HG02678 (cell line): ENCODE measurements around the gene PPP2R3C.
"Not testable (repeated sequence)": the region's sequence is repeated elsewhere in the genome, so short reads cannot be mapped to it uniquely, and the experiment has no call there.

Experiments used
- ATAC-seq: cut with Tn5 transposase; IDR thresholded peaks from one replicate; pipeline ENCODE4 v1.9.1; 2021; ENCODE audit warnings: mild to moderate bottlenecking, moderate library complexity; ENCODE audit not compliant: unreplicated experiment

PPP2R3C gene

GRCh38 chr14:35133542-35134328 is 11.9 kb upstream of the PPP2R3C start:
- ATAC-seq, result no peak

DNA sequence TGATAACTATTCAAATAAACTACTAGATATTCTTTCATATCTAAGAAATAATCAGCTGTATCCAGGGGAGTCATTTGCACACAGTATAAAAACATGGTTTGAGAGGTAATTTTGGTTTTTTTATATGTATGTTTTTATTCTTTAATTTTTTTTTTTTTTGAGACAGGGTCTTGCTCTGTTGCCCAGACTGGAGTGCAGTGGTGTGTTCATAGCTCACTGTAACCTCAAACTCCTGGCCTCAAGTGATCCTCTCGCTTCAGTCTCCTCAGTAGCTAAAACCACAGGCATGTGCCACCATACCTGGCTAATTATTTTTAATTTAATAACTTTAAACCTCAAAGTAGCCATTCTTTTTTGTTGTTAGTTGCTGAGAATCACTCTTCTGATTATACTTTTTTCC is 2.3 kb upstream of the PPP2R3C start:
- ATAC-seq, result no peak

- ATAC-seq, result no peak
These were observed 1.6 kb upstream of the PPP2R3C start for GRCh38 chr14:35123388-35123703.

GRCh38 chr14:35122696-35123387 is 1.1 kb upstream of the PPP2R3C start:
- peak; percentile 4 for ATAC-seq

DNA sequence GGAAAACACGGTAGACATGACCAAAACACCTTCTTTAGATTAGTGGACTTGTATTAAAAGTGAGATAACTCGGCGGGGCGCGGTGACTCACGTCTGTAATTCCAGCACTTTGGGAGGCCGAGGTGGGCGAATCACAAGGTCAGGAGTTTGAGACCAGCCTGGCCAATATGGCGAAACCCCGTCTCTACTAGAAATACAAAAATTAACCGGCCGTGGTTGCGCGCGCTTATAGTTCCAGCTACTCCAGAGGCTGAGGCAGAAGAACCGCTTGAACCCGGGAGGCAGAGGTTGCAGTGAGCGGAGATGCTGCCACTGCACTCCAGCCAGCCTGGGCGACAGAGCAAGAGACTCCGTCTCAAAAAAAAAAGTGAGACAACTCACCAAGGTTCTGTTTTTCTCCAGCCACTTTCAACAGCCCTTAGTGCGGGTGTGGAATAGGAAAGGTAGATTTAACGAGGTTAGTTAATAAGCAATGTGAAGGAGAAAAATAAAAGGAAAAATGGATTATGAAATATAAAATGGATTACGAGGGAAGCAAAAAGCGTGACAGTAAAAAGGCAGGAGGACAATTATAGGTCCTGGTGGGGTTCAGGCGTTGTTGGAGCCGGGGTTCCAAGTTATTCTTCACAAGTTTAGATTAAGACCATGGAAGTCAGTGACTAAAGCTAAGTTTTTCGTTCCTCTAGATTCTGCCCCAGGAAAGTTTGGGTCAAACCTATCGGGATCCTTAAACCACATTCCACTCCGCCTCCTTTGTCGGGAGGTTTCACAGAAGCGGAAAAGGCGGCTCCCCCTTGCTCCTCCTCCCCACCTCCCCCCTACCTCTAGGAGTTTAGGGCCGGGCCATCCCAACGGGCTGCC is 534 bp downstream of the PPP2R3C start:
- ATAC-seq, result no peak

- no peak for ATAC-seq
These were observed 4.7 kb downstream of the PPP2R3C start for GRCh38 chr14:35117112-35117511.

DNA sequence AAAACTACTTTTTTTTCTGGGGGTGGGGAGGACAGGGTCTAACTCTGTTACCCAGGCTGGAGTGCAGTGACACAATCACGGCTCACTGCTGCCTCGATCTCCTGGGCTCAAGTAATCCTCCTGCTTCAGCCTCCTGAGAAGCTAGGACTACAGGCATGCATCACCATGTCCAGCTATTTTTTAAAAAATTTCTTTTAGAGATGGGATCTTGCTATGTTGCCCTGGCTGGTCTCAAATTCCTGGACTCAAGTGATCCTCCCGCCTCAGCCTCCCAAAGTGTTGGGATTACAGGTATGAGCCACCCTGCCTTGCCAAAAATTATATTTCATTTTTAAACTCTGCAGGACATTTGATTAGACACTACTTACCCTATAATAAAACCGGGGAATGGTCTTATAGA is 5.5 kb downstream of the PPP2R3C start:
- ATAC-seq, result no peak

GRCh38 chr14:35114036-35114435 is 7.8 kb downstream of the PPP2R3C start:
- ATAC-seq, result no peak

DNA sequence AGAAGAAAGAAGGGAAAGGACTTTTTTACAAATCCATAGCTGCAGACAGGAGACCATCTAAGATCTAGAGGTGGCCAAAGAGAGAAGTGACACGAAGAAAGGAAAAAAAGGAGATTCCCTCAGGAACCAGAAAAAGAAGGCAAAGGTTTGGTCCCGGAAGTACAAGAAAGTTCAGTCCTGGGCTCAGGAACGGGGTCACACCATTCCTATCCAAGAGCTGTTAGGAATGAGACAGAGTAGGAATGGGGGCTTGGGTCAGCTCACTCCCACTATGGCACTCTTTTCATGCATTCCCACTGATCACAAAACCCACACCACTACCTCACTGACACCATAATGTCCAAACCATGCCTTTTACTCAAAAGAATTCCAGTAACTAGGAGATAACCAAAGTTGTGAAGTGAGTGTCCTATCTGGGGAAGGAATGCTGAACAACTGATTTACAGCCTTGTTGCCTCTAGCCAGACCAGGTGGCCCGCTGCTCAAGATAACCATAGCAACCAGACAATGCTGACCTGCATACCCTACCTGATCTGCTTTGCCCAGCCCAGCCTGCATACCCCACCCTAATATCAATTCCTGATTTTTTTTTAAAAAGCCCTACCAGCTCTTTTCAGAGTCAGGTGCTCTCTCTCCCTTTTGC is 8.4 kb downstream of the PPP2R3C start:
- ATAC-seq, result no peak

DNA sequence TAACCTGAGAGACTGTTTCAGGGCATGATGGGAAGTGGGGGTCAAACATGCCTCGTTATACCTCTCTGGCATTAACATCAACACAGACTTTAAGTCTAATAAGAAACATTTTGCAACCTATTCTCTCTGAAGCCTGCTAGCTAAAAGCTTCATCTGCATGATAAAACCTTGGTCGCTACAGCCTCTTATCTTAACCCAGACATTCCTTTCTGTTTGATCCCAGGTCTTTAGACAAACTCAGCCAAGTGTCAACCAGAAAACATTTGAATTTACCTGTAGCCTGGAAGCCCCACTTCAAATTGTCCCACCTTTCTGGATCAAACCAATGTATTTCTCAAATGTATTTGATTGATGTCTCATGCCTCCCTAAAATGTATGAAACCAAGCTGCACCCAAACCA is 9.1 kb downstream of the PPP2R3C start:
- ATAC-seq, result no peak

GRCh38 chr14:35107866-35108265 is 13.9 kb downstream of the PPP2R3C start:
- no peak for ATAC-seq

GRCh38 chr14:35094645-35095044 is 27.1 kb downstream of the PPP2R3C start:
- ATAC-seq, result not testable (repeated sequence)

GRCh38 chr14:35088514-35088913 is 33.3 kb downstream of the PPP2R3C start:
- no peak for ATAC-seq

GRCh38 chr14:35085441-35085840 is 36.3 kb downstream of the PPP2R3C start:
- ATAC-seq, result no peak

DNA sequence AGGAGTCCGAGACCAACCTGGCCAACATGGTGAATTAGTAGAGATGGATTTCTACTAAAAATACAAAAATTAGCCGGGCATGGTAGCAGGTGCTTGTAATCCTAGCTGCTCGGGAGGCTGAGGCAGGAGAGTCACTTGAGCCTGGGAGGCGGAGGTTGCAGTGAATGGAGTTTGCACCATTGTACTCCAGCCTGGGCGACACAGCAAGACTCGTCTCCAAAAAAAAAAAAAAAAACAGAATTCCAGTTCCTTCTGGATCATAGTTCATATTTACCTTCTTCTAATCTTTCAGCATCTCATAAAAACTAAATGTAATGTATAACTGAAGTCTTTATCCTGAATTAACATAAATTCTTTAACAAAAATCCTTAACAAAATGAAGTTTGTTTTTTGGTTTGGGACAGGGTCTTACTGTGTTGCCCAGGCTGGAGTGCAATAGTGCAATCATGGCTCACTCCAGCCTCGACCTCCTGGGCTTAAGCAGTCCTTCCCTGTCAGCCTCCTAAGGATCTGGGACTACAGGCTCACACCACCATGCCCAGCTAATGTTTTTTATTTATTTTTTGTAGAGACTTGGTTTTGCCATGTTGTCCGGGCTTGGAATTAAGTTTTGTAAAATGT is 38.1 kb downstream of the PPP2R3C start:
- no peak for ATAC-seq

- ATAC-seq, result no peak
These were observed 42.0 kb downstream of the PPP2R3C start for GRCh38 chr14:35079742-35080141.

- no peak for ATAC-seq
These were observed 43.7 kb downstream of the PPP2R3C start for GRCh38 chr14:35078082-35078481.

GRCh38 chr14:35073486-35073885 is 48.3 kb downstream of the PPP2R3C start:
- no peak for ATAC-seq

DNA sequence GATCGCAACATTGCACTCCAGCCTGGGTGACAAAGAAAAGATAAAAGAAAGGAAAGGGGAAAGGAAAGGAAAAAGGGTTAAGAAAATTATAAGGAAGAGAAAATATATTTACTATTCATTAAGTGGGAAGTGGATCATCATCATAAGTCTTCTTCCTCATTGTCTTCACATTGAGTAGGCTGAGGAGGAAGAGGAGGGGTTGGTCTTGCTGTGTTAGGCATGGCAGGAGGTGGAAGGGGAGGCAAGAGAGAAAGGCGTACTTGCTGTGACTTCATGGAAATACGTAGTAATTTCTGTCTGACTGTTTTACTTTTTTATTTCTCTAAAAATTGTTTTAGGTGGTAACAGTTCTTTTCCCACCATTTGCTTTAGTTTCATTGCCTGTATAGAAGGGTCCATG is 49.6 kb downstream of the PPP2R3C start:
- no peak for ATAC-seq

- no peak for ATAC-seq
These were observed 53.4 kb downstream of the PPP2R3C start for GRCh38 chr14:35068238-35069012.
